Measurements from ENCODE around the gene FYN.

DNA sequence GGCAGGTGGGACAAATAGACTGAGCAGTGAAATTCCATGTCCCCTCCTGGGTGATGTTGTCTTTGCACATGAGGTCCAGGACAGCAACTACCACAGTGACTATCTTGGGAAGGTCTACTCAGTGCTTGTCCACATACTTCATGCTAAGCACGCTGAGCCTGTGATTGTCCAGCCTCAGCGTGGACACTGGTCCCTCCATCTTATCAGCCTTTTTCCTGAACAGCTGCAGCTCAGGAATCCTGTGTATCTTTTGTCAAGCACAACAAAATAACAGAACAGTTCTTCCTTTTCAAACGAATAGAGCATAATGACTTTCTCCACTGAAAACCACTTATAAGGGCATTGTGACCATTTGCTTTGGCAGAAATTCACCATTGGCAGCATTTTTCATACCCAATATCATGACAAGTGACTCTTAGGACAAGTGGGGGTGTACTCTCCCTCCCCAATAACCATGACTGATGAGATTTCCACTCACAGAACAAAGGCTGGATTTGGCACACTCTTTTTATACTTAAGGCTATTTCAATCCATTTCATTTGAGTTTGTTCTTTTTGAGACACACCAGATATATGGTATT, 90.3 kb downstream of the FYN start:
- TF ChIP-seq NFATC3 (CRISPR knock-in tag; IDR thresholded peaks at IDR 0.05) (no peak), ZNF234 (CRISPR knock-in tag; conservative IDR thresholded peaks at IDR 0.05) (no peak), POLR2AphosphoS5 (IDR thresholded peaks at IDR 0.05; ENCODE audit: low read depth, low read length) (no peak), YY1 (IDR thresholded peaks at IDR 0.05; ENCODE audit: insufficient read depth, insufficient replicate concordance, low read depth, low read length) (no peak), FOSL2 (CRISPR knock-in tag; IDR thresholded peaks at IDR 0.05) (no peak), ATF3 (CRISPR knock-in tag; IDR thresholded peaks at IDR 0.05) (no peak), MAFG (CRISPR knock-in tag; IDR thresholded peaks at IDR 0.05) (no peak), ATAD3A (CRISPR knock-in tag; IDR thresholded peaks at IDR 0.05) (no peak)
- TF ChIP-seq, protein P1, sequence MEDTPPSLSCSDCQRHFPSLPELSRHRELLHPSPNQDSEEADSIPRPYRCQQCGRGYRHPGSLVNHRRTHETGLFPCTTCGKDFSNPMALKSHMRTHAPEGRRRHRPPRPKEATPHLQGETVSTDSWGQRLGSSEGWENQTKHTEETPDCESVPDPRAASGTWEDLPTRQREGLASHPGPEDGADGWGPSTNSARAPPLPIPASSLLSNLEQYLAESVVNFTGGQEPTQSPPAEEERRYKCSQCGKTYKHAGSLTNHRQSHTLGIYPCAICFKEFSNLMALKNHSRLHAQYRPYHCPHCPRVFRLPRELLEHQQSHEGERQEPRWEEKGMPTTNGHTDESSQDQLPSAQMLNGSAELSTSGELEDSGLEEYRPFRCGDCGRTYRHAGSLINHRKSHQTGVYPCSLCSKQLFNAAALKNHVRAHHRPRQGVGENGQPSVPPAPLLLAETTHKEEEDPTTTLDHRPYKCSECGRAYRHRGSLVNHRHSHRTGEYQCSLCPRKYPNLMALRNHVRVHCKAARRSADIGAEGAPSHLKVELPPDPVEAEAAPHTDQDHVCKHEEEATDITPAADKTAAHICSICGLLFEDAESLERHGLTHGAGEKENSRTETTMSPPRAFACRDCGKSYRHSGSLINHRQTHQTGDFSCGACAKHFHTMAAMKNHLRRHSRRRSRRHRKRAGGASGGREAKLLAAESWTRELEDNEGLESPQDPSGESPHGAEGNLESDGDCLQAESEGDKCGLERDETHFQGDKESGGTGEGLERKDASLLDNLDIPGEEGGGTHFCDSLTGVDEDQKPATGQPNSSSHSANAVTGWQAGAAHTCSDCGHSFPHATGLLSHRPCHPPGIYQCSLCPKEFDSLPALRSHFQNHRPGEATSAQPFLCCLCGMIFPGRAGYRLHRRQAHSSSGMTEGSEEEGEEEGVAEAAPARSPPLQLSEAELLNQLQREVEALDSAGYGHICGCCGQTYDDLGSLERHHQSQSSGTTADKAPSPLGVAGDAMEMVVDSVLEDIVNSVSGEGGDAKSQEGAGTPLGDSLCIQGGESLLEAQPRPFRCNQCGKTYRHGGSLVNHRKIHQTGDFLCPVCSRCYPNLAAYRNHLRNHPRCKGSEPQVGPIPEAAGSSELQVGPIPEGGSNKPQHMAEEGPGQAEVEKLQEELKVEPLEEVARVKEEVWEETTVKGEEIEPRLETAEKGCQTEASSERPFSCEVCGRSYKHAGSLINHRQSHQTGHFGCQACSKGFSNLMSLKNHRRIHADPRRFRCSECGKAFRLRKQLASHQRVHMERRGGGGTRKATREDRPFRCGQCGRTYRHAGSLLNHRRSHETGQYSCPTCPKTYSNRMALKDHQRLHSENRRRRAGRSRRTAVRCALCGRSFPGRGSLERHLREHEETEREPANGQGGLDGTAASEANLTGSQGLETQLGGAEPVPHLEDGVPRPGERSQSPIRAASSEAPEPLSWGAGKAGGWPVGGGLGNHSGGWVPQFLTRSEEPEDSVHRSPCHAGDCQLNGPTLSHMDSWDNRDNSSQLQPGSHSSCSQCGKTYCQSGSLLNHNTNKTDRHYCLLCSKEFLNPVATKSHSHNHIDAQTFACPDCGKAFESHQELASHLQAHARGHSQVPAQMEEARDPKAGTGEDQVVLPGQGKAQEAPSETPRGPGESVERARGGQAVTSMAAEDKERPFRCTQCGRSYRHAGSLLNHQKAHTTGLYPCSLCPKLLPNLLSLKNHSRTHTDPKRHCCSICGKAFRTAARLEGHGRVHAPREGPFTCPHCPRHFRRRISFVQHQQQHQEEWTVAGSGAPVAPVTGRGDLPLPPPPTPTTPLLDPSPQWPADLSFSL (CRISPR knock-in tag; IDR thresholded peaks at IDR 0.05), result no peak
- TF ChIP-seq, protein P2, sequence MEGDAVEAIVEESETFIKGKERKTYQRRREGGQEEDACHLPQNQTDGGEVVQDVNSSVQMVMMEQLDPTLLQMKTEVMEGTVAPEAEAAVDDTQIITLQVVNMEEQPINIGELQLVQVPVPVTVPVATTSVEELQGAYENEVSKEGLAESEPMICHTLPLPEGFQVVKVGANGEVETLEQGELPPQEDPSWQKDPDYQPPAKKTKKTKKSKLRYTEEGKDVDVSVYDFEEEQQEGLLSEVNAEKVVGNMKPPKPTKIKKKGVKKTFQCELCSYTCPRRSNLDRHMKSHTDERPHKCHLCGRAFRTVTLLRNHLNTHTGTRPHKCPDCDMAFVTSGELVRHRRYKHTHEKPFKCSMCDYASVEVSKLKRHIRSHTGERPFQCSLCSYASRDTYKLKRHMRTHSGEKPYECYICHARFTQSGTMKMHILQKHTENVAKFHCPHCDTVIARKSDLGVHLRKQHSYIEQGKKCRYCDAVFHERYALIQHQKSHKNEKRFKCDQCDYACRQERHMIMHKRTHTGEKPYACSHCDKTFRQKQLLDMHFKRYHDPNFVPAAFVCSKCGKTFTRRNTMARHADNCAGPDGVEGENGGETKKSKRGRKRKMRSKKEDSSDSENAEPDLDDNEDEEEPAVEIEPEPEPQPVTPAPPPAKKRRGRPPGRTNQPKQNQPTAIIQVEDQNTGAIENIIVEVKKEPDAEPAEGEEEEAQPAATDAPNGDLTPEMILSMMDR (CRISPR knock-in tag; IDR thresholded peaks at IDR 0.05), result no peak

All from HepG2 (cell line).